ENCODE results near the gene HRH4. TPM values are rescaled to one million over a fixed set of nuclear protein-coding genes. Genes with fewer than 3 reads are reported as not detected.
A peak's percentile ranks its signal among the peaks of the same experiment; 100 is the strongest.

Gene HRH4
- total and polyA plus RNA-seq, 2 experiments from 2014 or later: 0.15 TPM; not detected in 1

DNA sequence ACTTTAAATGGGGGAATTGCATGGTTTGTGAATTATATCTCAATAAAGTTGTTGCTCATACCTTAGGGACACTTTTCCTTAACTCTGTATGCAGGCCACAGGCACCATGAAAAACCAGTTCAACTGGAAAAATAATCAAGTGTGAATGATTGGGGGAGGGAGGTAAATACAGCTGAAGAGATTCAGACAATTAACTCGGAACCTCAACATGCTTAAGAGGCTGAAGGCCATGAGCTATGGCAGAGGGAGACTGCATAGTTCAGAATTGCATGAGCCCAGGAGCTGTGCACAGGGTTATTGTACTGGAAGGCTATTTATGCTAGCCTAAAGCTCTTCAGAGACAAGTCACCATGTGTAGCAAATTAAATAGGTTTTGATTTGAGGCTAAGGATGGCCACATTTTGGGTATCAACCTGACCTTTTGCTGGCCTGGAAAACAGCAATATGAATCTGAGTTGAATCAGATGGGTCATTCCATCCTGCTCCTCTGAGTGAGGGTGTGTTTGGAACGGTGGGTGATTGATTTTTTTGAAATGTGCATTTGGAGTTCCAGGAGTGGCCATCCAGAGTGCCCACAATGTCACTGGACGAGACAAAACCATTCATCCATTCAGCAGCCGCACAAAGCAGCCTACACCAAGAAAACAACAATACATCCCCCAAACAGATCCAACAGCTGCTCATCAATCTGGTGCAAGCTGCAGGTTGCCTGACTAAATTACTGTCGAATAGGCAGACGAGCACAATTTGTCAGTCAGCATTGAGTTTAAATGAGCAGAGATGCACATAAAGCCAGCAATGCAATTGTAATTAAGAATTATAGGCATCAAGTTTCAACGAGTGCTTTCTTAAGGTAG, 42.5 kb downstream of the HRH4 start:
- TF ChIP-seq, protein P1, sequence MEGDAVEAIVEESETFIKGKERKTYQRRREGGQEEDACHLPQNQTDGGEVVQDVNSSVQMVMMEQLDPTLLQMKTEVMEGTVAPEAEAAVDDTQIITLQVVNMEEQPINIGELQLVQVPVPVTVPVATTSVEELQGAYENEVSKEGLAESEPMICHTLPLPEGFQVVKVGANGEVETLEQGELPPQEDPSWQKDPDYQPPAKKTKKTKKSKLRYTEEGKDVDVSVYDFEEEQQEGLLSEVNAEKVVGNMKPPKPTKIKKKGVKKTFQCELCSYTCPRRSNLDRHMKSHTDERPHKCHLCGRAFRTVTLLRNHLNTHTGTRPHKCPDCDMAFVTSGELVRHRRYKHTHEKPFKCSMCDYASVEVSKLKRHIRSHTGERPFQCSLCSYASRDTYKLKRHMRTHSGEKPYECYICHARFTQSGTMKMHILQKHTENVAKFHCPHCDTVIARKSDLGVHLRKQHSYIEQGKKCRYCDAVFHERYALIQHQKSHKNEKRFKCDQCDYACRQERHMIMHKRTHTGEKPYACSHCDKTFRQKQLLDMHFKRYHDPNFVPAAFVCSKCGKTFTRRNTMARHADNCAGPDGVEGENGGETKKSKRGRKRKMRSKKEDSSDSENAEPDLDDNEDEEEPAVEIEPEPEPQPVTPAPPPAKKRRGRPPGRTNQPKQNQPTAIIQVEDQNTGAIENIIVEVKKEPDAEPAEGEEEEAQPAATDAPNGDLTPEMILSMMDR (IDR thresholded peaks at IDR 0.05; ENCODE audit: low read depth, low read length): no peak
- no peaks in the 10 kb centered on the region for H3K4me1 ChIP-seq (ENCODE audit: low read depth)
- H3K4me3 ChIP-seq: no peak overlapping the region
- no peak for DNase-seq (ENCODE audit: low read depth in 1 of 2, low spot score in 1 of 2)
- no peaks in the 10 kb centered on the region for H3K9me3 ChIP-seq (ENCODE audit: low read depth)
- no peaks in the 10 kb centered on the region for H3K27me3 ChIP-seq
- no peak overlapping the region for H3K27ac ChIP-seq
- no peaks in the 10 kb centered on the region for H3K36me3 ChIP-seq

DNA sequence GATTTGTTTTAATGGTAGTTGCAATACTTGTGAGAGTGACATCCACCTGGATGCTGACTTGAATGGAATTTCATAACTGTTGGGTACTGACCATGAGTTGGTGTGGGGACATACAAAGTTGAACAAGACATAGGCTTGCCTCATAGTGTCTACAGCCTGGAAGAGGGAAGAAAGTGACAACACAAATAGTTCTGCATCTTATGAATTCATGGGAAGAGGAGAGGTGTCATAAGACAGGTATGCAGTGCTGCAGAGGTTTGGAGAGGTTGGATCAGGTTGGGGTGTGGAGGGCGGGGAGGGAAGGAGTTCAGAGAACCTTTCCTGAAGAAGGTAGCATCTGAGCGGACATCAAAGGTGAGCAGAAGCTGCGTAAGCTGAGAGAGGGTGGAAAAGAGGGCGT, 44.0 kb downstream of the HRH4 start:
- H3K4me1 ChIP-seq (ENCODE audit: low read depth): no peaks in the 10 kb centered on the region
- no peaks in the 10 kb centered on the region for H3K36me3 ChIP-seq
- H3K27me3 ChIP-seq: no peaks in the 10 kb centered on the region
- H3K9me3 ChIP-seq (ENCODE audit: low read depth): no peaks in the 10 kb centered on the region
- no peak for DNase-seq (ENCODE audit: low read depth in 1 of 2, low spot score in 1 of 2)
- TF ChIP-seq, protein P1 (IDR thresholded peaks at IDR 0.05; ENCODE audit: low read depth, low read length): no peak
- no peak overlapping the region for H3K27ac ChIP-seq
- no peak overlapping the region for H3K4me3 ChIP-seq

DNA sequence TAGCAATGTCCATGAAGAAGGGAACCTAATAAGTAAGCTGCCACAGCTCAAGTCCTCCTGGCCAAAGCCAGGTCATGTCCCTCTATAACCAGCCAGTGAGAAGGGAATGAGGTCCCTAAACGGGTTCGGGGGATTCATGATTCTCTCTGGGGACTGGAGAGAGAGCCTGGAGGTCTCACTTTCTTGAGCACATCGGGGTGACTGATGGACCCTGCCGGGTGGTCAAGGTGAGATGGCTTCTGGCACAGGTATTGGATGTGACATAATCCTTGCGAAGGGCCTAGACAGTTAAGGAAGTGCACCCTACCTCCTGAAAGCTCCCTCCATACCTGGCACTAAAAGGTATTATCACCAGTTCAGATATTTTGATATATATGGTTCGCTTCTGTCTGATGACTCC, 45.7 kb downstream of the HRH4 start:
- TF ChIP-seq, protein P1 (IDR thresholded peaks at IDR 0.05; ENCODE audit: low read depth, low read length): no peak
- Histone ChIP-seq H3K4me1 (ENCODE audit: low read depth) (no peaks in the 10 kb centered on the region), H3K4me3 (no peak overlapping the region), H3K36me3 (no peaks in the 10 kb centered on the region), H3K27me3 (no peaks in the 10 kb centered on the region), H3K9me3 (ENCODE audit: low read depth) (no peaks in the 10 kb centered on the region), H3K27ac (no peak overlapping the region)
- DNase-seq (ENCODE audit: low read depth in 1 of 2, low spot score in 1 of 2): no peak

DNA sequence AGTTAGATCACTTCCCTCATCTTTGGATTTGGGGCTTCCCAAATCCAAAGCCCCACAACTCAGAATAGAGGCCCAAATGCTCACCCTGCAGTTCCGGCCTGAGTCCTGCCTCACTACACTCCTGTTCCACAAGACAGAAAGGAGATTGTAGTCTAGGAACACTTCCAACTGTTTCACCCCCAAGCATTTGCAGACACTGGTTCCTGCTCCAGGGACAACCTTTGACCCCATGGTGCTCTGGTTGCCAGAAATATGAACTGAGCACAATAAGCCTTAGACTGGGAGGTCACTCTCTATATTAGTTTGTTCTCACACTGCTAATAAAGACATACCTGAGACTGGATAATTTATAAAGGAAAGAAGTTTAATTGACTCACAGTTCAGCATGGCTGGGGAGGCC, 49.0 kb downstream of the HRH4 start:
- Histone ChIP-seq H3K27me3 (no peaks in the 10 kb centered on the region), H3K36me3 (no peaks in the 10 kb centered on the region), H3K4me3 (no peak overlapping the region), H3K9me3 (ENCODE audit: low read depth) (no peaks in the 10 kb centered on the region), H3K27ac (no peak overlapping the region), H3K4me1 (ENCODE audit: low read depth) (no peaks in the 10 kb centered on the region)
- TF ChIP-seq, protein P1 (IDR thresholded peaks at IDR 0.05; ENCODE audit: low read depth, low read length): no peak
- DNase-seq (ENCODE audit: low read depth in 1 of 2, low spot score in 1 of 2): no peak

DNA sequence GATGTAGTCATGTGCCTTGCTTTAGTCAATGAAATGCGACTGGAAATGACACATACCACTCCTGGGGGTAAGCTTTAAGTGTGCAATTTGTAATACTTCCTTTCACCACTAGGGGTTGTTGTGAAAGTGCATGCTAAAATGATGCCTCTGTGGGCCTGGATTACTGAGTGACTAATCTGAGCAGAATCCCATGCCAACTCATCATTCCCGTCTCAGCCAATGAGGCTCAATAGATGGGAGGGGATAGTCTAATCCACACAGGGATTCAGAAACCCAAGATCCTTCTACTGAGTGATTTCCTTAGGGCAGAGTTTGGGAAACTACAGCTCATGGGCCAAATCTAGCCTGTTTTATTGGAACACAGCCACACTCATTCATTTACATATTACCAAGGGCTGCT, 54.0 kb downstream of the HRH4 start:
- Histone ChIP-seq H3K27ac (no peak overlapping the region), H3K36me3 (no peaks in the 10 kb centered on the region), H3K27me3 (no peaks in the 10 kb centered on the region), H3K4me3 (no peak overlapping the region), H3K4me1 (ENCODE audit: low read depth) (no peaks in the 10 kb centered on the region), H3K9me3 (ENCODE audit: low read depth) (no peaks in the 10 kb centered on the region)
- DNase-seq (ENCODE audit: low read depth in 1 of 2, low spot score in 1 of 2): peak in 1 of 2 donors; percentile 50
- TF ChIP-seq, protein P1 (IDR thresholded peaks at IDR 0.05; ENCODE audit: low read depth, low read length): peak; percentile 45
